GM10847 (cell line): Measurements from ENCODE around the gene SLC27A4.

Experiments used
- POLR2A ChIP-seq: IDR thresholded peaks from 2 replicates; pipeline ENCODE4 v1.6.1; 2011; ENCODE audit not compliant: insufficient read length; ENCODE audit errors: extremely low read depth

The SLC27A4 gene

DNA sequence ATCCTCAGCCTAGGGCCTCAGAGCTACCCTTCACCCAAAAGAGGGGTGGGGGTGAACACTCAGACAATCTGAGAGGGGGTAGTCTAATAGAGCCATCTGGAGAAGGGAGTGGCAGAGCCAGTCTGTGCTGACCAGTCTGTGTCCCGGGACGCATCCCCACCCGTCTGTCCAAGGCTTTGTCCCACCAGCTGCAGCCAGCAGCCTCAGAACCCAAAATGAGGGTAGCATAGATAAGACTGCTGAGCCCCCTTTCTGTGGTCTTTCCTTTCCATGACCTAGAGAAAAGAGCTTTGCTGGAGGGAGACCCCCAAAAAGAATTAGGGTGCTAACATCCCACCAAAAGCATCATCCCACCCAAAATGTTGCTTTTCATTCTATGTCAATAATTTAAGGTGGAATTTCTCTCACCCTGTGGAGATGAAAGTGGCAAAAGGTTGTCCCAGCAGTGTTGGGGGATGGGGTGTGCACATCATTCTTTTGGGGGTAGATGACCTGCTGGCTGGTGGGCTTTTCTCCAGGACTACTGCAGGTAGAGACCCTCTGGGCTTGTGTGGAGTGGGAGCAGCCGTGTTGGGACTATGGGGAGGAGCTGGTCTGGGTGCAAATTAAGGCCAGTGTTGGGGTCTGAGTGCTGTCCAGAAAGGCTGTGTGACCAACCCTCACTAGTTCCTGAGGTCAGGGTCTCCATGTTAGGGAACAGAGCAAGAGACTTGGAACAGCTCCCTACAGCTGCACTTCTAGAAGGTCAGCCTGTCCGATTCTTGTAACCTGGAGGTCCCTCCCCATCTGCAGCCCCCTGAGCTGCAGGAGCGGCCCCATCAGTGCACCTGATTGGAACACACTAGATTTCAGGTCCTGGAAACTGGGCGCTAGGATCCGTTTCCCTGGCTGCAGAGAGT lies 50.7 kb downstream of the SLC27A4 start:
- TF ChIP-seq POLR2A = no peak

- no peak for TF ChIP-seq POLR2A
Observed at GRCh38 chr9:128391956-128392301, 51.6 kb downstream of the SLC27A4 start.

DNA sequence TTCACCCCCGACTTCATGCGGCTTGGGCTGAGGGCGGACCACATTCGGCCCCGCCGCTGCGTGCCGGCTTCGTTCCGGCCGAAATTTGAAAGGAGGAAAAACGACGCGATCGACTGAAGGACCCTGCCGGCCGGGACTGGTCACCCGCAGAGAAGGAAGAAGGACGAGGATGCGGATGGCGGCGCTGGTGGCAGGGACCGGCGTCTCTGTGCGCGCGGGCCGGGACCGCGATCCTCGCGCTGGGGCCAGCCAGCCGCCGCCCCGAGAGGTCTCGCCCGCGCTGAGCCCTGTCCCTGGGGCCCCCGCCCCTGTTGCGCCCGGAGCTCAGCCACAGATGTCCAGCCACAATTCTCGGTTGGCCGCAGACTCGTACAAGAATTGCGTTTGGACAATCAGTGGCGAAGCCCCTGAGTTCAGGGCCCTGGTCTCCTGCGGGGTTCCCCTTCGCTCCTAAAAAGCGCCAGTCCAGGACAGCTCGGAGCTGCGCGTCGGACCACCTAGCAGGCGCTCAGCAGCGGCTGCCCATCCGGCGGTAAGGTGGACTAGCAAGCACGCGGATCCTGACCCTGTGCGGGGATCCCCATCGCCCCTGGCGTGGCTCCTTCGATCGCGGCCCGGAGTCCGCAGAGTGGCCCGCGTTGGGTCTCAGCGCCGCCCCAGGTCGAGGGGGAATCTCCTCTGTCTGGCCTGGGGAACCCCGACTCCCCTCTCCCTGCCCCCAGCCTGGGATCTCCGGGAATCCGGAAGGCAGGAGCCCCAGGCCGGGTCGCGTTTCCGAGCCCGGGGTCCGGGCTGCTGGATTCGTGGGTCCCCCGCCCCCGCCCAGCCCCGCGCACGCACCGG lies 52.2 kb downstream of the SLC27A4 start:
- TF ChIP-seq POLR2A = no peak

DNA sequence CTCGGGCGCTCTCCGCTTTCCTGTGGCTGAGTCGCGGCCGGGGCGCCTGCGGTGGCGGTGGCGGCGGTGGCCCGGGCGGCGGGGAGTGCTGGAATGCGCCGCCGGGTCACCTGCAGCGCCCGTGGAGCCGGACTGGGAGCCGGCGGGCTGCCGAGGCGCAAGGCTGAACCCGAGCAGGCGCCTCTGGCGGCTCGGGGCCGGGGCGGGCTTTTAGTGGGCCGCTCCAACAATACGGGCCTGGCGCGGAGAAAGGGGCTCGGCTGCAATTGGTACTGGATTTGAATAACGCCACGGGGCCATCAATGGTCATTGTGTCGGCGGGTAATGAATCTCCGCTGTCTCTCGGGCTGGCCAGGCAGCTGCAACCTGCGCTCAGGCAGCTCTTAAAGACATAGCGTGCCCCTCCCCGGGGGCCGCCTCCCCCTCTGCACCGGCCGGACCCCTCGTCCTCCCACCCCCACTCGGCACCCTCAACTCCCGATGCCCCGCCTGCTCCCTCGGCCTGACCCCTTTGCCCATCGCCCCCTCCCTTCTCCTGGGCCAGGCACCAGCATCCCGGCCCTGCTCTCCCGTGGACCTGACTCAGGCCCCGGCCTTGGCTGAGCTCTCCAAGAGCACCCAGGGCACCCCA lies 52.9 kb downstream of the SLC27A4 start:
- TF ChIP-seq POLR2A = no peak

DNA sequence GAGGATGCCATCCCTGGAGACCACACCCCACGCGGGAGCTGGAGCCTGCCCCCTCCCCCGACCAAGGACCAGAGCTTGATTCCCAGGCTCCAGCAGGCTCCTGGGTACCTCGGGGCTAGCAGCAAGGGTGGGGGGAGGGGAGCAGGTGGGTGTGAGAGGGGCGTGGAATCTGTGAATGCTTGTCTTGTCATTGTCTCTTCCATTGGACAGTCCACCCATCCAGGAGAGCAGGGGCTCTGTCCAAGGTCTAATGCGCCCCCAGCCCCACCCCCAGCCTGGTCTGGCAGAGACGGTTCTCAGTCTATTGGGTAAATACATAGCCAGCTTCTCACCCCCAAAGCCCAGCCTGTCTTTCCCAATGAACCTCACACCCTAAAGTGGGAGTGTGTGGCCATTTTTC lies 53.6 kb downstream of the SLC27A4 start:
- TF ChIP-seq POLR2A = no peak

DNA sequence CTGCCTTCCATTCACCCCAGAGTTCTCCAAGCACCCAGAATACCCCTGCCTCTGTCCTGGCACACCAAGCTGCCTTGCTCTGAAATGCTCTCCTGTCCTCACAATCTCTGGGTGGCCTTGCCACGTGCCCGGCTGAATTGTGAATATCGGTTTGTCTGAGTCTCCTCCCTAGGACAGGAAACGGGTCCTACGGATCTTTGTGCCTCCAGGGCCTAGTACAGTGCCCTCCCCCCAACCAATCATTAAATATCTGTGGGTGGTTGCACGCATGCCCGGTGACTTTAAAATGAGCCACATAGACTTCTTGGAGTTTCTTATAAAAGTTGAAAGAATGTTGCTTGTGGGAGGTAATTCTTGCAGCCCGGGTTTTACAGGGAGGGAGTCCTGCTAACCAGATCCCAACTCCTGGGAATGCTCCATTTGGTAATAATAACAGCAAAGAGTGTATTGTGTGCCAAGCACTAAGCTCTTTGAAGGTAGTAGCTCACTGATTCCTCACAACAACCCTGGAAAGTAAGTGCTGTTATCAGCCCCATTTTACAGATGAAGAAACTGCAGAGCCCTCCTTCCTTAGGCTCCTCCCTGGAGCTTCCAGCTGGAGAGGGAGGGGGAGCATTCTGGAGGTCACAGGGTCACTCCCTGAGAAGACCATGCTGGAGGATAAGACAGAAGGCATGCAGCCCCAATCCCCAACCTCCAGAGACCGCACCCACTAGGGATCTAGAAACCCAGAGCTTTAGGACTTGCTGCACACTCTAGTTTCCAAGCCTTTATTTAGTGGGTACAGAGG lies 54.2 kb downstream of the SLC27A4 start:
- TF ChIP-seq POLR2A = no peak

DNA sequence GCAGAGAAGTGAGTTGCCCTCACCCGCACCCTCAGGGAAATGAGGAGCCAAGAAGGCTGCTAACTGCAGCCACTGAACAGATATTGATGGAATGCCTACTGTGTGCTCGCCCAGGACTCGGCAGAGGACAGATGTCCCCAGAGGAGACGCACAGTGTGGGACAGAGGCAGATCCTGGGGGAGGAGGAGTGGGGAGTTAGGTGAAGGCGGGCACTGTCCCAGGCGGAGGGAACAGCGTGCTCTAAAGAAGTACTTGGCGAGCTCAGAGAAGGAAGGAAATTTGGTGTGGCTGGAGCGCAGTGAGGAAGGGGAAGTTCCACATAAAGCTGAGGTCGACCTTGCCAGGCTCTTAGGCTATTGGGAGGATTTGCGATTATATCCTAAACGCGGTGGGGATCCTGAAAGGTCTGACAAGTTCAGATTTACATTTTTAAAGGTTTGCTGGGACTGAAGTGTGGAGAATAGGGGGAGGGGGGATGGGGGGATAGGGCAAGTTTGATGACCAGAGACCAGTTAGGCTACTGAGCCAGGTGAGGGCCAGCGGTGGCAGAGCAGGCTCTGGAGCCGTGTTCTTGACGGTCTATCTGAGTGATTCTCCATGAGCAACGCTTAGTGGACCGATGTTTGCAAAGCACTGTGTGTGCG lies 56.8 kb downstream of the SLC27A4 start:
- no peak for TF ChIP-seq POLR2A

DNA sequence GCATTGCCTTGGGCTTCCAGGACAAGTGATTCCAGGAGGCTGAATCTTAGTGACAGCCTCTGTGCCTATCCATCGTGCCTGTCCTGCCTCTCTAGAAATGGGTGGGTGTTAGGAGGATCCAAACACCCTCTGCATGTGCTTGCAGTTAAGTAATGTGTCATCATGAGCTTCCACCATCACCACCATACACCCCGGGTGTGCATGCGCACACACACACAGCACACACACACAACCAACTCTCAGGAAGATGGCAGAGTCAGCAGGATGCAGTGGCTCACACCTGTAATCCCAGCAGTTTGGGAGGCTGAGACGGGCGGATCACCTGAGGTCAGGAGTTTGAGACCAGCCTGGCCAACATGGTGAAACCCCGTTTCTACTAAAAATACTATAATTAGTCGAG lies 57.5 kb downstream of the SLC27A4 start:
- no peak for TF ChIP-seq POLR2A

GRCh38 chr9:128399861-128400260 lies 59.5 kb downstream of the SLC27A4 start:
- no peak for TF ChIP-seq POLR2A

- TF ChIP-seq POLR2A = no peak
Observed at GRCh38 chr9:128404560-128404959, 64.2 kb downstream of the SLC27A4 start.

DNA sequence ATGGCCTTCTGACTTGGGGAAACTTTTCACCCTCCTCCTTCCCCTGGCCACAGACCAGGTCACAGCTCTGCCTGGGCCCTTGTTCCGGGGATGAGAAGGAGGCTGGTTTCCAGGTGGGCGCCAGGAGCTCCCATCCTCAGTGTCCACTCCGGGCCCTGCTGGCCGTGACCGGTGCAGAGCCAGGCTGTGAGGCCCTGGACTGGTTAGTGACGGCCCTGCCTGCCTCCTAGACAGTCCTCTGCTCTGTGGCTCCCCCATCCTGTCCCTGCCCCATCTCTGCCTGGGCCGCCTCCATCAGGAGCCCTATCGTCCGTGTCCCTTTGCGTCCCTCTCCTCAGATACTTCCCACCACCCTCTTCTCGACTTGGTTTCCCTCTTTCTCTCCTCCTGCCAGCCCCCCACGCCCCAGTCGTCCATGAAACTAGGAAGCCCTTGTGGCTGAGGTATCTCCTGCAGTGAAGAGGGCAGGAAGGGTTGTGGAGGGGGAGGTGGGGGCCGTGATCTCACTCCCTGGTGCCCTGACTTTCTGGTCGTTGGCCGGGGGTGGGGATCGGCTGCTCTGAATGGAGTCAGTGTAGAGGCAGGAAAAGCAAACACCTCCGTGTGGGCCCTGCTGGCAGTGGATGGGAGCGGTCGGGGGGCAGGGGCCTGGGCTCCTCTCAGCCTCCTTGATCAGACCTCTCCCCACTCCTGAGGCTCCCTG lies 64.9 kb downstream of the SLC27A4 start:
- no peak for TF ChIP-seq POLR2A

DNA sequence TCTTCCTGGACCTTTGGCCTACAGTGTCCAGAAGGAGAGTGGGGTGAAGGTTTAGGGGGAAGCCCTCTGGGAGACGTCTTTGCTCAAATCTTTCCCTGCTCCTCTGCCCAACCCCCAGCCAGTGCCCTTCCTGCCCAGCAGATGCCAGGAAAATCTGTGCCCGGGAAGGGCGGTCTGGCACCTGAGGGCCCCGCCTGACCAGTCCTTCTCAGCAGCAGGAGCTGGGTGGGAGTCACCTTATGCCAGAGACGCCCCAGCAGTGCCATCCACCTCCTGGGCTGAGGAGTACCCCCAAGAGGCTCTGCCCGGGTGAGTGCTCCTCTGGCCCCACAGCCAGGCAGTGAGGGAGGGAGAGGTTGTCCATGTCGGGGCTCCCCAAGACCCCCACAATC lies 65.4 kb downstream of the SLC27A4 start:
- no peak for TF ChIP-seq POLR2A

DNA sequence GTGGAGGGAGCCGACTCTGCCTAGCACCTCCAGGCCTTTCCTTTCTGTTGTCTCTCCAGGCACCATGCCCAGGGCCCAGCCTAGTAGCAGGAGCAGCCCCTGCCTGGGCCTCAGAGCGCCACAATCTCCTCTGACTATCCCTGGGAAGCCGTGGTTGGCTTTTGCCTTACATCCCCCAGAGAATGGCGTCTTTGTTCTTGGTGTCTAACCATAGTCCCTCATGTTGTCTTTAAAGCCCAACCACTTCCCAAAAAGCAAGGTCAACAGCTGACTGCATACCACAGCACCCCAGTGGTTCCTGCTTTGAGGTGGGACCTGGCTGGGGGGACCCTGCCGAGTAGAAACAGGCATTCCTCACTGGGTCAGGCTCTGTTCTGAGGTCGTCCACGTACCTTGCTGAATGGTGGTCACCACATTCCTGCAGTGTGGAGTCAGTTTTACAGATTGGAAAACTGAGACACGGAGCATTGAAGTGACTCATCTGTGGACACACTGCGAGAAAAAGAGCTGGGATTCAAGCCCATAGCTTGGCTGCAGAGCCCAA lies 66.6 kb downstream of the SLC27A4 start:
- no peak for TF ChIP-seq POLR2A
